ENCODE results near the gene JOSD1. TPM values are rescaled to one million over a fixed set of nuclear protein-coding genes. Genes with fewer than 3 reads are reported as not detected.

Gene JOSD1
- total and polyA plus RNA-seq, 10 of the 15 experiments (the other 5 are each of a cell fraction or from before 2014, with no cell fraction given), result 6.2 to 54.6 (median 40.5) TPM

DNA sequence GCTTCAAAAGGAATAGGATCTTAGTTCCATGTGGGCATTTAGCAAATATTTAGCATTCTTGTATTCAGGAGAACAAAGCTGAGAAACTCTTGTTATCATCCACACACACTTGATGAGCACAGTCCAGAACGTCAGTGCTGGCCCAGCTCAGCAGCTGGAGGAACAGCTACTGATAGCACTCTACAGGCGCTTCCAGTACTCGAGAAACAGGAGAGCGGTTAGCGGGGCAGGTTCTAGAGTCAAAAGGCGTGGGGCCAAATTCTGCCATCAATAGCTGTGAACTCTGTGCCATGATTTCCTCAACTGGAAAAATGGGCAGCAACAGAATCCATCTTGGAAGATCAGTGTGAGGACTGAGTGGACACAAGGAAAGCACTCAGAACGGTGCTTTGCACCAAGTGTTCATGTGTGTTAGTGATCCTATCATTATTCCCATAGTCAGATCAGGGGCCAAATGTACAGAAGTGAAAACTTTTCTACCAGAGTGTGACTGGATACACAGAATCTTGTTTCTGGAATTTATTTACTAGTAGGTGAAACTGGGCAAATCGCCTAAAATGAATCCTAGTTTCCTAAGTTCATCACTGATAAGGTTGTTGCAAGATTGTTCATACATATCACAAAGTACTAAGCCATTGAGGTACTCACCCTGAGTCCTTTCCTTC is 3.2 kb downstream of the JOSD1 start (continued):
- TF ChIP-seq, protein P1, sequence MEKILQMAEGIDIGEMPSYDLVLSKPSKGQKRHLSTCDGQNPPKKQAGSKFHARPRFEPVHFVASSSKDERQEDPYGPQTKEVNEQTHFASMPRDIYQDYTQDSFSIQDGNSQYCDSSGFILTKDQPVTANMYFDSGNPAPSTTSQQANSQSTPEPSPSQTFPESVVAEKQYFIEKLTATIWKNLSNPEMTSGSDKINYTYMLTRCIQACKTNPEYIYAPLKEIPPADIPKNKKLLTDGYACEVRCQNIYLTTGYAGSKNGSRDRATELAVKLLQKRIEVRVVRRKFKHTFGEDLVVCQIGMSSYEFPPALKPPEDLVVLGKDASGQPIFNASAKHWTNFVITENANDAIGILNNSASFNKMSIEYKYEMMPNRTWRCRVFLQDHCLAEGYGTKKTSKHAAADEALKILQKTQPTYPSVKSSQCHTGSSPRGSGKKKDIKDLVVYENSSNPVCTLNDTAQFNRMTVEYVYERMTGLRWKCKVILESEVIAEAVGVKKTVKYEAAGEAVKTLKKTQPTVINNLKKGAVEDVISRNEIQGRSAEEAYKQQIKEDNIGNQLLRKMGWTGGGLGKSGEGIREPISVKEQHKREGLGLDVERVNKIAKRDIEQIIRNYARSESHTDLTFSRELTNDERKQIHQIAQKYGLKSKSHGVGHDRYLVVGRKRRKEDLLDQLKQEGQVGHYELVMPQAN (conservative IDR thresholded peaks at IDR 0.05), result no peak
- no peak for TF ChIP-seq RAD21 (IDR thresholded peaks at IDR 0.05; ENCODE audit: insufficient read depth, low read depth, low read length)
- TF ChIP-seq, protein P2, sequence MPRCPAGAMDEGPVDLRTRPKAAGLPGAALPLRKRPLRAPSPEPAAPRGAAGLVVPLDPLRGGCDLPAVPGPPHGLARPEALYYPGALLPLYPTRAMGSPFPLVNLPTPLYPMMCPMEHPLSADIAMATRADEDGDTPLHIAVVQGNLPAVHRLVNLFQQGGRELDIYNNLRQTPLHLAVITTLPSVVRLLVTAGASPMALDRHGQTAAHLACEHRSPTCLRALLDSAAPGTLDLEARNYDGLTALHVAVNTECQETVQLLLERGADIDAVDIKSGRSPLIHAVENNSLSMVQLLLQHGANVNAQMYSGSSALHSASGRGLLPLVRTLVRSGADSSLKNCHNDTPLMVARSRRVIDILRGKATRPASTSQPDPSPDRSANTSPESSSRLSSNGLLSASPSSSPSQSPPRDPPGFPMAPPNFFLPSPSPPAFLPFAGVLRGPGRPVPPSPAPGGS (IDR thresholded peaks at IDR 0.05; ENCODE audit: borderline replicate concordance, insufficient read depth, low read depth, low read length, poor library complexity, severe bottlenecking), result no peak
- no peak for TF ChIP-seq ZSCAN29 (IDR thresholded peaks at IDR 0.05)
- TF ChIP-seq IKZF1 (conservative IDR thresholded peaks at IDR 0.05), result 0 out of 2 replicates have a peak, but pooled peaks have one; percentile 24
- no peak for TF ChIP-seq FOXM1 (IDR thresholded peaks at IDR 0.05; ENCODE audit: low read depth, low read length)
- no peak for TF ChIP-seq ETV6 (conservative IDR thresholded peaks at IDR 0.05 in 1 of 2, IDR thresholded peaks at IDR 0.05 in 1 of 2; ENCODE audit: borderline replicate concordance in 1 of 2, low read depth in 1 of 2)
- no peak for TF ChIP-seq ZNF384 (IDR thresholded peaks at IDR 0.05; ENCODE audit: borderline replicate concordance, low read depth, low read length)
- TF ChIP-seq RCOR1 (conservative IDR thresholded peaks at IDR 0.05; ENCODE audit: low read depth, low read length), result no peak
- TF ChIP-seq, protein P3, sequence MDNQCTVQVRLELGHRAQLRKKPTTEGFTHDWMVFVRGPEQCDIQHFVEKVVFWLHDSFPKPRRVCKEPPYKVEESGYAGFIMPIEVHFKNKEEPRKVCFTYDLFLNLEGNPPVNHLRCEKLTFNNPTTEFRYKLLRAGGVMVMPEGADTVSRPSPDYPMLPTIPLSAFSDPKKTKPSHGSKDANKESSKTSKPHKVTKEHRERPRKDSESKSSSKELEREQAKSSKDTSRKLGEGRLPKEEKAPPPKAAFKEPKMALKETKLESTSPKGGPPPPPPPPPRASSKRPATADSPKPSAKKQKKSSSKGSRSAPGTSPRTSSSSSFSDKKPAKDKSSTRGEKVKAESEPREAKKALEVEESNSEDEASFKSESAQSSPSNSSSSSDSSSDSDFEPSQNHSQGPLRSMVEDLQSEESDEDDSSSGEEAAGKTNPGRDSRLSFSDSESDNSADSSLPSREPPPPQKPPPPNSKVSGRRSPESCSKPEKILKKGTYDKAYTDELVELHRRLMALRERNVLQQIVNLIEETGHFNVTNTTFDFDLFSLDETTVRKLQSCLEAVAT (IDR thresholded peaks at IDR 0.05), result peak; percentile 94
- TF ChIP-seq NR2C1 (IDR thresholded peaks at IDR 0.05), result no peak
